Stimulated activated CD8-positive, alpha-beta memory T cell treated with anti-CD3 and anti-CD28 coated beads, Interleukin-15, amount 100 ng/mL, for 1 hour (primary cell): Measurements from ENCODE around the gene LAPTM5.
"Not testable (repeated sequence)": the region's sequence is repeated elsewhere in the genome, so short reads cannot be mapped to it uniquely, and the experiment has no call there.

Experiments
- DNase-seq: peaks from one replicate; pipeline ENCODE4 v3.0.0-alpha.2; 2020; ENCODE audit warnings: low read depth

LAPTM5 gene

DNA sequence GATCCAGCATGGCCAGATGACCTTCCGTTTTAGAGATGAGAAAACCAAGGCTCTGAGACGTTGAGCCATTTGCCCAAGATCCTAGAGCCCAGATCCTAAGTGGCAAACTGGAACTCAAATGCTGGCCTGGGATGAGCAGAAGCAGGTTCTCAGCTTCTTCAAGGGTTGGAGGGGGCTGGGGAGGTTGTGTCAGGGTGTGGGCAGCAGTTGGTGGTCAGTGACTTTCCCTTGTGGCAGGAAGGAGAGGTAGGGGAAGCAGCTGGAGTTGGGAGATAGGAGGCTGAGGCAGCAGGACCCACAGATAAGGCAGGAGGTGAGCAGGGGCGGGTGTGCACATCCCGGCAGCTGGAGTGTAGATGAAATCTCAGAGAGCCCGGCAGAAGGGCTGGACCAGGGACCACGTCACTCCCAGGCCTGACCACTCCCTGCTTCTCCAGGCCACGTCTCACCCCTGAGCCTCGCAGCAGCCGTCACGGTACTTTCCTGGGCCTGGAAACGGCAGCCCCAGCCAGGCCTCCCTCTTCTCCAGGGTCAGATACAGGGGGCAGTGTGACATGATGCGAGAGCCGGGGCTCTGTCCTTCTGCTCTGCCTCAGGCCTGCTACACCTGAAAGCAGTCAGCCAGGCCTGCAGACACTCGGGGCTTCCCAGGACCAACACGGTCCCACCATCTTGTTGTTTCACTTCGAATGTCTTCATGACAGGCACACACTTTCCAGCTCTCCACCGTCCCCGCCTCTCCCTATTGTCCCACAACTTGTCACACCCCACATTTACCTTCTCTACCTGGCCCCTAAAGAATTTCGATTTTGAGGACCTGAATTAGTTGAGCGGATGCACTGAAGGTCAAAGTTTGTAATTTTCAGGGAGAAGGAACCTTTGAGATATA lies 11.5 kb upstream of the LAPTM5 start:
- DNase-seq: no peak

DNA sequence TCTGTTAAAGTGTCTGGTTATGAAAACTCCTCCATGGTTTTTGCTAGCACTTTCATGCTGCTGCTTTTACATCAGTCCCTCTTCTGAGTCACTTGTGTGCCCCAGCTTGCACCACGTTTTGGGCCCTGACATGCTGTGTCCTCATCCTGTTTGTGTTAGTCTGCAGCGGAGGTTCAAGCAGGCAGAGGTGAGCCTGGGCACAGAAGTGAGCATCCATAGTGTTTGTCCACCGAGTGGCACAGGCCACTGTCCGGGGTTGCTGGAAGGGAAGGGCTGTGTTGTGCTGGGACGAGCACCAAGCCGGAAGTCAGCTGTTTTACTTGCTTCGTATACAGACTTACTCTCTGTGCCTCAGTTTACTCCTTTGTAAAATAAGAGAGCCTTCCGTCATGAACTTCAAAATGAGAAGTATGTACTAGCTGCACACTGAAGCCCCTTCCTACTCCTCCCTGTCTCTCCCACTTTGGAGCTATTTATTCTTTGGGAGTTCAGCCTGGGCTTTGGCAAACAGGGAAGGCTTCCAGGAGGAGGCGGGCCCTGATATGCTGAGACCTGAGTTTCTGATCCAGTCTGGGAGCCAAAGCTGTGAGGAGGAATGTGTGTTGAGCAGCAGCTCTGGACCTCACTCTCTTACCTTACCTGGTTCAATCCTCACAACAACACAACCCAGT lies 10.7 kb upstream of the LAPTM5 start:
- no peak for DNase-seq

DNA sequence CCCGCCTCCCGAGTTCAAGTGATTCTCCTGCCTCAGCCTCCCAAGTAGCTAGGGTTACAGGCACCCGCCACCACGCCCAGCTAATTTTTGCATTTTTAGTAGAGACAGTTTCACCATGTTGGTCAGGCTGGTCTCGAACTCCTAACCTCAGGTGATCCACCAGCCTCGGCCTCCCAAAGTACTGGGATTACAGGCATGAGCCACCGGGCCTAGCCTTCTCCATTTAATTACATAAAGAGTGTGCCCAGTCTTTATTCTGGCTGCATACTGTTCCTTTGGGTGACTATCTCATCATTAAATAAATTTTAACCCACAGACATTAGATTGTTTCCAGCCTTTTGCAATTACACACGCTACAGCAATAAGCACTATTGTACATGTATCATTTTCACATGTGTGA lies 9.4 kb upstream of the LAPTM5 start:
- DNase-seq: not testable (repeated sequence)

DNA sequence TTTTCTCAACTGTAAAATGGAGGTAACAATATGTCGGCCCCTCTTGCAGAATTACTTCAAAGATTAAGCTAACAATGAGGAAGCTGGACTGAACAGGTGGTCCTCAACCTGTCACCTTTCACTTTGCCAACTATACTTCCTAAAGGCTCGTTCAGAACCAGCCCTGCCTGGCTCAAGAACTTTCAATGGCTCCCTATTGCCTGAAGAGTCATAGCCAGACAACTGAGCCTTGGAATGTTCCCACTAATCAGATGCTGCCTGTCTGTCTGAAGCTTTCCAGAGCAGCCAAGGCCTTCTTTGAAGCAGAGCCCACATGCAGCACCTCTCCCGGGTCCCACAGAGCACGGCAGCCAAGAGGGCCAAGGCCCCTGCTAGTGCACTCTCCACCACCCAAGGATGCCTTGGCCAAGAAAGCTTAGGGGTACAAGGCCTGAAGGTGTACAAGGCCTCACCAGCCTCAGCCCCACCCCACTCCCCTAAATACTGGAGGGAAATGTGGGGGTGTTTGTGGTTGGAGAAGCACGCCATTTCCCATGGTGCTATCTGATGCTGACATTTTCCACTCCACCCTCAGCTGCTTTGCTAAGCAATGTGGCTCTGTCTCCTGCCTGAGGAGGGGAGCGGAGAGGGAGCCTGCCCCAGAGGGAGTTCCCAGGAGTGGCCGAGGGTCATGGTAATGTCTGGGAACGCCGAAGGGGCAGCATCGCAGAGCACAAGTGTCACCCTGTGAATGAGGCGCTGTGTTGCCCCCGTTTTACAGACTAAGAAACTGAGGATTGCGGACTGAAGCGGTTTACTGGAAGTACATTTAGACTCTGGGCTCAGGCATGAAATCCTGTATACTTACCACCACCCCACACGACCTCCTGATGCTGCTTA lies 8.2 kb upstream of the LAPTM5 start:
- DNase-seq: no peak

DNA sequence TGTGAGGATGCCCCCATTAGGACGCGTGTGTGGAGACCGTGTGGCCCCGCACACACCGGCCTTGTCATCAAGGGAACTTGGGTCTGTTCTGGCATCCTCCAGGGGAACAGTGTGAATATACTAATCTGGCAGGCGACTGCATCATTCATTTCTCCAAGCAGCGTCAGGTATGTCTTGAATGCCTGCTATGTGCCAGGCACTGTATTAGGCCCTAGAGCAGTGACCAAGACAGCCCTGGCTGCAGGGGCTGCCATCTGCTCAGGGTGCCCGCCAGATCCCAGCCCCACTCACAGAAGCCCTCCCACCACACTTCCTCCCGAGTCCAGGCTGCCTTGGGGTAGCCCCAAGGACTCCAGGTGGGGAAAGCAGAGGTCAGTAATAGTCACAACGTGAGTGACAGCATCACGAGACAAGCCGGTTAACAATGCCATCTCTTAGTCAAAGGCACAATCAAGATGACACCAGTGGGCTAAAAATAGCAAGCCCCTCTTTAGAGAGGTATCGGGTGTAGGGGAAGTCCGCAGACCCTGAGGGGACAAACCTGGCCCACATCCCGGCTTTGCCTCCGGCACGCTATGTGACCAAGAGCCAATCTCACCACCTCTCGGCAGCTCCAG lies 7.5 kb upstream of the LAPTM5 start:
- DNase-seq: no peak

DNA sequence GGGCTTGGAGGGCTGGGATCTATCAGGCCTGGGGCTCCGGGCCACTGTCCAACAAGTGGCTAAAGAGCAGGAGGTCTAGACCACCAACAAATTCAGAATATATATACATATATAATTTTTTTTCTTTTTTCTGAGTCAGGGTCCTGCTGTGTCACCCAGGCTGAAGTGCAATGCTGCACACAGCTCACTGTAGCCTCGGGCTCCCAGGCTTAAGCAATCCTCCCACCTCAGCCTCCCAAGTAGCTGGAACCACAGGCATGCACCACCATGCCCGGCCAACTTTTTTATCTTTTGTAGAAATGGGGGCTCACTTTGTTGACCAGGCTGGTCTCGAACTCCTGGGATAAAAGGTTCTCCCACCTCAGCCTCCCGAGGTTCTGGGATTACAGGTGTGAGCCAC lies 6.8 kb upstream of the LAPTM5 start:
- DNase-seq: no peak

DNA sequence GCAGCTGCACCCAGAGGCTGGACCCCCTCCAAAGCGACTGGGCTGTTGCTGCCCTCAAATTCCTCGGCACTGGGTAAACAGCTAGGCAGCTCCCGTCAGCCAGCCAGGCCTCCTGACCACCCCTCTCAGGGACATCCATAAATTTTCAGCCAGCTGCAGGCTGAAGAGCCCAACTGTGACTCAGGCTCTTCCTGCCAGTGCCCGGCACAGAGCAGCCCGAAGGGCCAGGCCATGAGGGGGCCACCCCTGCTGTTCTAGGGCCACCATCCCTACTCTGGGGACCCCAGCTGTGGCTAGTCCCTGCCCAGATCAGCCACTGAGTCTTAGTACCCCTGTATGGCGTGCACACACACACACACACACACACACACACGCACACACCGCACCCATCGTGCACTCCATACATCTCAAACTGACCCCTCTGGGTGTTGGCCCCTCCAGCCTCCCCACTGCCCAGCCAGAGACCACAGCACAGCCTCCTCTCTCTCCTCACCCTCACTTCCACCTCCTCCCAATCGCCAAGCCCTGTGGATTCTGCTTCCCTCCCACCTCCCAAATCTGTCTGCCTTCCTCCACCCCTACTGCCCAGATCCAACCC lies 6.2 kb upstream of the LAPTM5 start:
- no peak for DNase-seq

DNA sequence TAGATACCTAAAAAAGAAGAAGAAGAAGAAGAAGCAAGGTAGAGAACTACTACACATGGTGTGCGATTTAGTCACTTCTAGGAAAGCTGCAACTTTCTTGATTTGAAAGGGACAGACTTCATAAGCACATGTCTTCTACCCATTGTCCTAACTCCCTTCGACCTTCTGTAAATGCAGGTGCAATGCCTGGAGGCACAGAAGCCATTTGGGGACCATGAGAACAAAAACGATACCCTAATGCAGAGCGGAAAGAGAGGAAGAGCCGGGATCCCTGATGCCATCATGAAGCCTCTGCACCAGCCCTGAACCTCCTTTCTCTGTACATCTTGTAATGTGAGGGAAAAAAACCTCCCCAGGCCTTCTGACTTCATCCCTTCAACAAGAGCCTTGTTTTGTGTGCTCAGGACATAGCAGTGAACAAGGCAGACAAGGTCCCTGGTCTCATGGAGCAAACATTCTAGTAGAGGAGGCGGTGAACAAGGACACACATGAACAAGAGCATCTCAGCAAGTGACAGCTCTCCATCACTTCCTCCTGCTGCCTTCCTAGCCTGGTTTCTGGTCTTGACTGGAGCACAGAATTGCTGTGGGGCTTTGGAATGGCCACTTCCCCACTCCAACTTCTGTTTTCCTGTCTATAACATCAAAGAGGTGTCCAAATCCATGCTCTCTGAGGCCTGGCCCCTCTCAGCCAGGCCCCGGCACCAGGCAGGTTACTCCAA lies 5.5 kb upstream of the LAPTM5 start:
- no peak for DNase-seq

DNA sequence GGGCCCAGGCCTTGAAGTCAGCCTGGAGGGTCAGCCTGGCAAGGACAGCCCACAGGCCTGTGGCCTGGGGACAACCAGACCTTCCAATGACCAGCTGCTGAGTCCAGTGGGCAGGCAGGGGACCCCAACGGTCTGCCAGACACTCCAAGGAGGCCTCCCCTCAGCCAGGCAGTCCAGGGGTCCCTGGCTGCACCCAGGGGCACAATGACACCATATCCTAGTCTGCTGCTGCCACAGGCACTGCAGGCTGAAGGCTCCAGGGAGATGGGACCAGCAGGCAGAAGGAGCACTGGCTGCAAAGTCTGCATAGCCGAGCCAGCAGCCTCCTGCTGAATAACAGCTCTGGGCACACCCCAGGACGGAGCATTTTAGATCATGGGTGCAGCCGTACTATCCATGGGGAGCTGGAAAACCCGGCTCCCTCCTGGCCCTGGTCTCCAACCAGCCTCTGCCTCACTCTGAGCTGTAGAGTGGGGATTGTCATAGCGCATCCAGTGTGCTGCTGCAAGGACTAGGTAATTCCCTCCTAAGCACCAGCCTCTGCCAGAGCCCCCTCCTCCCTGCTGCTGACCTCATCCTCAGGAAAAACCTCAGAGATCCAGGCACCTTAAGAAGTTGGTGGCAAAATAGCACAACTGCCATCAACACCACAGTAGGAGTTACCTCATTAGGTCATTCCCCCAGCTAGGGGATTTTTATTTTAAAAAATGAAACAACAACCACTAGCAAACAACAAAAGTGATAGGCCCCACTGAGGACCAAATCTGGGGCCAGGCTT lies 4.8 kb upstream of the LAPTM5 start:
- no peak for DNase-seq

DNA sequence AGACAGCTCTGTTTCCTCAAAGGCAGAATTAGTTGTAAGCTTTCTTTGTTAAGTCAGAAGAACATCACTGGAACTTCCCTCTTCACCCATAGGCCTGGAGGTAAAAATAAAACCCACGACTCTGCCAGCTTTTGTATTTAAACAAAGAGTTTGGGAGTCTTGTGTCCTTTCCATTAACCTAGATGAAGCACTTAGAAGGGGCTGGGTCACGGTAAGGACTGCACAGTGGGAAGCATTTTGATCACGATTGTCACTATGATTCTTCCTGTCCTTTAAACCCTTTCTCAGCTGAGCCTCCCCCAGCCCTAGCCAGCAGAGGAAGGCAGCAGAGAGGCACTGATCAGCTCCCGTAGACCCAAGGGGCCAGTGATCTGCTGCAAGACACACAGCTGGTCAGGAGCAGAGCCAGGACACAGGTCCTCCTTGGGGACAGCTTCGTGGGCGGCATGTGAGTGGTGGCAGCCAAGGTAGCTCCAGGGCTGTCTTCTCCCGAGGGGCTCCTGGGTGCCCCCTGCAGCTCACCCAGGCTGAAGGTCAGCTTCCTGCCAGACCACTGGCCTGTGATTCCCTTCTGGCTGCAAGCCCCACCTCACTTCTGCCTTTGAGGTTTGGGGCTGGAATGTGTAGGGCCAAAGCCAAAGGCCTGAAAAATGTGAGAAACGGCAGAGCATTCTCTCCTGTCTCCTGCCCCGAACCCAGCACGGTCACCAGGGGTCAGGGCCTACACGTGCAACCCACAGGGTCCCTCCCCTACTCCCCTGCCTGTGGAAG lies 4.0 kb upstream of the LAPTM5 start:
- no peak for DNase-seq

DNA sequence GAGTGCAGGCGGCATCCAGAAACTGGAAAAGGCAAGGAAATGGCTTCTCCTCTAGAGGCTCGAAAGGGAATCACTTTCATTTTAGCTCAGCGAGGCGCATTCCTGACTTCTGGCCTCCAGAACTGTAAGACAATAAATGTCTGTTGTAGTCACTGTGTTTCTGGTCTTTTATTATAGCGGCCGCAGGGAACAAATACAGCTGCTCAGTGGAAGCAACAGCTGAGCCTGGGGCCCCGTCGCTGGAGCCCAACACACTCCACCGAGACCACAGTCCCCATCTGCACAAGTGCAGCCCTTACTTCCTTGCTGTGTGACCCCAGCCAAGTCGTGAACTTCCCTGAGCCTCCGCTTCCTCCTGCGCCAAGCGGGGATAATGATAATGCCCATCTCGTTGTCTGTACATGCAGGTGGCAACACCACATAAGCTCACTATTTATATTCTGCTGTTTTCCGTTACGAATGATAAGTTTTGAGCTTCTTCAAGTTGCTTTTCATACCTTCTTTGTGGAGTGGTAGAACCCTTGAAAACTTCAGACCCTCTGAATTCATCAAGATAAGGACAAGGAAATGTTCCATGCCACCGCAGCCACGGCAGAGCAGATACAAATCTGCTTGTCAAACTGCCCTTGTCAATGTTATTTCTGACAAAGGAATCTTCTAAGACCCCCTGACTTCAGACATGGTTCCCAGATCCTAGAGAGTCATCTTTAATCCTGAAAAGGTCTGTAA lies 3.2 kb upstream of the LAPTM5 start:
- DNase-seq: no peak

DNA sequence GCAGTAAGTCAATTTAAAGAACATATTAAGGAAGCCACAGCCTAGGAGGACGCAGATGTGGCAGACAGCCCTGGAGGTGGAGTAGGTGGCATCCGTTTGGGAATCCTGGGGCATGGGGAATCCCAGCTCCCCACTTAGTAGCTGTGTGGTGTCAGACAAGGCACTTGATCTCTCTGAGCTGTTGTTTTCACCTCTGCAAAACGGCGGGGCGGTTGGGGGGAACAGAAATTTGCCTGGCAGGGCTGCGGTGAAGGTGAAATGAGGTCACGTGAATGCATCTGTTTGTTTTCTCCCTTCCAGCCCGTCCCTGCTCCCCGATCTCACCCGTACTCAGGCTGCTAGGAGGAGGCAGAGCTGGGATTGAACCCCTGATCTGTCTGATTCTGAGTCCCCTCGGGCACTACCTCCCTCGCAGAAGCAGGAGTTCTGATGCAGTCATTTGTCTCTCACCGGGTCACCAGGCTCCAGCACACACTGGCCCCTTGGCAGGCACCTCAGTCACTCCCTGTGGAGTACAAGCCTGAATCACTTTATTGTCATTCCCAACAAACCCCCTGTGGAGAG lies 2.2 kb upstream of the LAPTM5 start:
- DNase-seq: no peak

DNA sequence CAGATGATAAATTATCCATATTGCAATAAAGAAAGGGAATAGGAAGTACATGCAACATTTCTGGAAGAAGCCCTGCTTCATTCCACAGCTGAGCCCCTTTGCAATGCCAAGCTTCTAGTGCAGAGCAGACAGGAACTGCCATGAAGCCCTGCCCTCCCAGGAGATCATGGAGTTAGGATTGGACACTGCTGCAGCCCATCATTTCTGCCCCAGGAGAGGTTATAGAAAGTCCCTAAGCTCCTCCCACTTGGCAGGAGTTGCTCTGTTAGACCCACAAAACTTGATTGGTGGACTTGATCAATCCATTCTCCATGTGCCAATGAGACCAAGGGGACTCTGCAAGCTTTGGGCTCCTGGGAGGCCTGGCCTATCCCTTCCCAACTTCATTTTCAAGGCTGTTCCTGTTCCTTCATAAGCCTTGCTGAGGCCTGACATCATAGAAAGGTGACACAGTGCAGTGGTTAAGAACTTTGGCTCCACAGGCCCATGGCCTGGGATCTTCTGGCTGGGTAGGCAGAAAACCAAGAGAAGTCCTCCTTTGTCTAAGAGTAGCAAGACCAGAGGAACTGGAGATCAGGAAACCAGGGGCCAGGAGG lies 1.3 kb upstream of the LAPTM5 start:
- no peak for DNase-seq

DNA sequence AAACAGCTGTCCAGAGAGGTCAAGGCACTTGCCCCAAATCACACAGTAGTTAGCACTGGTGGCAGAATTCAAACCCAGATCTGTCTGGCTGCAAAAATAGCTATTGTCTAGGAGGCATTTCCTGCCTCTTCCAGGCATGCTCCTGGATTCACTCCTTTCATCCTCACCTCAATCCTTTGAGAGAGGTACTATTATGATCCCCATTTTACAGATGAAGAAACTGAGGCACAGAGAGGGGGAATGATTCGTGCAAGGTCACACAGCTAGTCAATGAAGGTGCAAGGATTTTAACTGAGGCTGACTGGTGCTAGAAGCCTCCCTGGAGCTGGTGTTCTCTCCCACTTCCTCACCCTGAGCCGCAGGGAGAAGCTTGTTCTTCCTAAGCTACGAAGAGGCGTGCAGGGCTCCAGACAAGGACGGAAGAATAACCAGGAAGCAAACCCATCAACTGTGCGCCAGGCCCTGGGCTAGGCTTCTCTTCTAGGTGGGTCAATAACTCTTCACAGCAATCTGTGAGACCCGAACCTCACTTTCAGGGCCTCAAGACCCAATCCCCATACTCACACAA lies 631 bp upstream of the LAPTM5 start:
- no peak for DNase-seq

DNA sequence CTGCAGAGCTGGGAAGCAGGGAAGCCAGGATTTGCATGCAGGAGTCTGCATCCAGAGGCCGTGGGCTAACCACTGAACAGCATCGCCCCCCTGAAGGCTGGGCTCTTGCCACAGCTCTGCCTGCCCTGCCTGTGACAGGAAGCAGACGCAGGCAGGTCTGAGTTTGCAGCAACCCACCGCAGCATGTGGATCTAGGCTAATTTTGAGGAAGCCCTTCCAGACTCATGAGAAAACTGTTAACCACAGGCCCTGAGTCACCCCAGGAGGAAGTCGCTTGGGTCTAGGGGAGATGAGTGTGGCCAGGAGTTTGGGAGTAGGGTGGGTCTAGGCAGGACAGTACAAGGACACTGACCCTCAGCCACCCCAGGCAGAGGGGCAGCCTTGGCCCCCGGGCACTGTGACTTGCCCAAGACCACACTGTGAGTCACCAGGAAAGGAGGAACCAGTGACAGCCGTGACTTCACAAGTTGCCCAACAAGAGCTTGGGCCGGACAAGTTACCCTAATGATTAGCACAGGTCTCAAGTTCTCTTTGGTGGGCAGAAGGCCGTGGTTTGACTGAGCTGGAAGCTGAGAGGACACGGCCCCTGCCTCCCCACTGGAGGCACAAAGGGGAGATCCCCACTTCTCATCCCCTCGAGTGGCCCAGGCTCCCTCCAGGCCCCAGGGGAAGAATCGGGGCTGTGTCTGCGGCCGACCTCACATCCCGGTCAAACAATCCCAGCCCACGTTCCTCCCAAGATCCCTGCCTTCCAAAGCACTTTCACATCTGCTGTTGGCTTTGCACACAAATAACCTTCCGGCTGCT lies 826 bp downstream of the LAPTM5 start:
- peak; percentile 49 for DNase-seq

DNA sequence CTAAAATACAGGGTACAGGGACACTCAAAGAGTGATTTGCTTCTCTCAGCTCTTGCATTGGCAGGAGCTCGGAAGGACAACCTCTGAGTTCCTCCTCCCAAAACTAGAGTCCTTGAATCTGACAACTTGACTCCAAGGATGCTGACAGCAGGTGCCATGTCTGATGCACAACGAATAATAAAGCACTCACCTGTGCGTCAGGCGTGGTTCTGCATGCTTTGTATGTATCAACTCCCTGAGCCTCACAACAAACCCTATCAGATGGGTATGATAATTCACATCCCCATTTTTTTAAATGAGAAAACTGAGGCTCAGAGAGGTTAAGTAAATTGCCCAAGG lies 1.4 kb downstream of the LAPTM5 start:
- DNase-seq: no peak

DNA sequence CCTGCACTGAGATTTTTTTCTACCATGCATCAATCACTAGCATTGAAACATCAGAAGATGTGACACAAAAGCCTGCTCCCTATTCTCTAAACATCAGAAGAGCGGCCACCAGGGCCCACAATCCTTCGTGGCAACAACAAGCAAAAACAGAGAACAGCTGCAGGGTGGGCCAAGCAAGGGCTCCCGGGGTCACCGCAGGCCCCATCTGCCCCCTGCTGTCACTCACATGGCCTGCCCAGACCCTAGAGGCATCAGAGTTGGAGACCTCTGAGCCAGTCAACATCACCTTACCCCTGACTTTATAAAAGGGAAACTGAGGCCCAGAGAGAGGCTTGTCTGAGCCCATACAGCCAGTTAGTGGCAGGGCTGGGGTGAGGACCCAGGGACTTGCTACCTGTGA lies 1.8 kb downstream of the LAPTM5 start:
- no peak for DNase-seq
